Smooth muscle cell (in vitro differentiated cells): ENCODE results near the gene ALOX12. TPM values are rescaled to one million over a fixed set of nuclear protein-coding genes. Genes with fewer than 3 reads are reported as not detected.

Experiments used
- DNase-seq: peaks from one replicate; lab custom pipeline; 2025; ENCODE audit not compliant: unreplicated experiment; lab: John Stamatoyannopoulos, UW
- H2AFZ ChIP-seq: fragments of 200-600 bp; sonication (generic); 2 replicates; pipeline ENCODE4 v1.6.0; 2016; ENCODE audit warnings: antibody characterized with exemption, low read depth, mild to moderate bottlenecking
- H3F3A ChIP-seq: fragments of 200-600 bp; sonication (generic); 2 replicates; pipeline ENCODE4 v1.6.0; 2017; ENCODE audit warnings: antibody characterized with exemption, low read depth
- H3K27ac ChIP-seq: fragments of 200-600 bp; sonication (generic); 2 replicates; pipeline ENCODE4 v1.5.1; 2016; ENCODE audit warnings: low read depth, mild to moderate bottlenecking
- H3K27me3 ChIP-seq: fragments of 200-600 bp; sonication (generic); 2 replicates; pipeline ENCODE4 v1.6.1; 2016; ENCODE audit warnings: low read depth, mild to moderate bottlenecking
- H3K36me3 ChIP-seq: fragments of 200-600 bp; sonication (generic); 2 replicates; pipeline ENCODE4 v1.5.1; 2016; ENCODE audit warnings: low read depth
- H3K4me1 ChIP-seq: fragments of 200-600 bp; sonication (generic); 2 replicates; pipeline ENCODE4 v1.5.1; 2016; ENCODE audit warnings: low read depth
- H3K4me2 ChIP-seq: fragments of 200-600 bp; sonication (generic); 2 replicates; pipeline ENCODE4 v1.6.0; 2016; ENCODE audit warnings: mild to moderate bottlenecking
- H3K4me3 ChIP-seq: fragments of 200-600 bp; sonication (generic); 2 replicates; pipeline ENCODE4 v1.5.1; 2016; ENCODE audit warnings: mild to moderate bottlenecking
- H3K79me2 ChIP-seq: fragments of 200-600 bp; sonication (generic); 2 replicates; pipeline ENCODE4 v1.6.0; 2016; ENCODE audit warnings: low read depth, mild to moderate bottlenecking
- H3K9ac ChIP-seq: fragments of 200-600 bp; sonication (generic); 2 replicates; pipeline ENCODE4 v1.6.0; 2016; ENCODE audit warnings: low read depth
- H3K9me3 ChIP-seq: fragments of 200-600 bp; sonication (generic); replicated peaks from 2 replicates; pipeline ENCODE4 v1.5.1; 2016; ENCODE audit warnings: low read depth
- H4K20me1 ChIP-seq: fragments of 200-600 bp; sonication (generic); 2 replicates; pipeline ENCODE4 v1.6.0; 2016; ENCODE audit warnings: low read depth
- WGBS: methylation state at CpG from one replicate; pipeline ENCODE4 v1.1.7; 2016; ENCODE audit warnings: low lambda C conversion rate; 5-methylcytosine and 5-hydroxymethylcytosine counted together
- polyA plus RNA-seq: library from polyadenylated mRNA; unstranded; fragments of >200 nt; fragmentation: Nextera tagmentation; extraction: Ambion mirVana; gene quantifications from 2 replicates; pipeline ENCODE4 v1.2.1, GENCODE V29; 2016
- total RNA-seq: library from RNA; depleted of rRNA; stranded (reverse); fragments of >200 nt; gene quantifications from 2 replicates; pipeline ENCODE4 v1.2.3, GENCODE V29; 2014
- TF ChIP-seq, protein P1 (sequence below): fragments of 200-600 bp; sonication (generic); IDR thresholded peaks from 2 replicates; pipeline ENCODE4 v1.5.1; 2017; ENCODE audit warnings: borderline replicate concordance, mild to moderate bottlenecking, antibody characterized with exemption; ENCODE audit not compliant: insufficient read depth, poor library complexity, severe bottlenecking

The ALOX12 gene
- total and polyA plus RNA-seq, 2 experiments from 2014 or later = 0.35 TPM; not detected in 1

DNA sequence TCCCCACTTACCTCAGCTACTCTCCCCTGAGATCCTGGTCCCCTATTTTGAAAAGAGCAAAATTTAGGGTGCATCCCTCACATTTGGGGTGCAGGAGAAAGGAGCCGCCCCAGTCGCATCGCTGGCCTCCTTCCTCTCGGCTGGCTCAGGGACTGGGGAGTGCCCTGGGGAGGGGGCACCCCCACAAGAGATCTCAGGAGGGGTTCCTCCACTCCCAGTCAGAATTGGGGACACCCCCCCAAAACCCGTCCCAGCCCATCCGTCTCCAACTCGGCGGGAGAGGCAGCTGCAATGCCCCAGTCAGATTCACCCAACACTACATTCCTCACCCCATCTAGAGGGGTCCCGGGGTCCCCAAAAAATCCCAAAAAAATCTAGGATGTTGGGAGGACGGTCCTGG lies 23.5 kb downstream of the ALOX12 start:
- WGBS = 71% methylated on average over 10 of the region's 10 CpGs
- peak overlapping the region; percentile 85 for H3K9ac ChIP-seq
- peak overlapping the region; percentile 95 for H3K4me2 ChIP-seq
- H2AFZ ChIP-seq = peak overlapping the region; percentile 98
- peaks cover 16% of the 10 kb centered on the region for H3F3A ChIP-seq
- H4K20me1 ChIP-seq = no peaks in the 10 kb centered on the region
- H3K27ac ChIP-seq = no peak overlapping the region
- H3K4me1 ChIP-seq = peaks cover 14% of the 10 kb centered on the region
- TF ChIP-seq, protein P1, sequence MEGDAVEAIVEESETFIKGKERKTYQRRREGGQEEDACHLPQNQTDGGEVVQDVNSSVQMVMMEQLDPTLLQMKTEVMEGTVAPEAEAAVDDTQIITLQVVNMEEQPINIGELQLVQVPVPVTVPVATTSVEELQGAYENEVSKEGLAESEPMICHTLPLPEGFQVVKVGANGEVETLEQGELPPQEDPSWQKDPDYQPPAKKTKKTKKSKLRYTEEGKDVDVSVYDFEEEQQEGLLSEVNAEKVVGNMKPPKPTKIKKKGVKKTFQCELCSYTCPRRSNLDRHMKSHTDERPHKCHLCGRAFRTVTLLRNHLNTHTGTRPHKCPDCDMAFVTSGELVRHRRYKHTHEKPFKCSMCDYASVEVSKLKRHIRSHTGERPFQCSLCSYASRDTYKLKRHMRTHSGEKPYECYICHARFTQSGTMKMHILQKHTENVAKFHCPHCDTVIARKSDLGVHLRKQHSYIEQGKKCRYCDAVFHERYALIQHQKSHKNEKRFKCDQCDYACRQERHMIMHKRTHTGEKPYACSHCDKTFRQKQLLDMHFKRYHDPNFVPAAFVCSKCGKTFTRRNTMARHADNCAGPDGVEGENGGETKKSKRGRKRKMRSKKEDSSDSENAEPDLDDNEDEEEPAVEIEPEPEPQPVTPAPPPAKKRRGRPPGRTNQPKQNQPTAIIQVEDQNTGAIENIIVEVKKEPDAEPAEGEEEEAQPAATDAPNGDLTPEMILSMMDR = no peak
- no peaks in the 10 kb centered on the region for H3K79me2 ChIP-seq
- no peaks in the 10 kb centered on the region for H3K9me3 ChIP-seq
- H3K4me3 ChIP-seq = peak overlapping the region; percentile 51
- H3K27me3 ChIP-seq = peaks cover 15% of the 10 kb centered on the region
- no peaks in the 10 kb centered on the region for H3K36me3 ChIP-seq
- DNase-seq = no peak

DNA sequence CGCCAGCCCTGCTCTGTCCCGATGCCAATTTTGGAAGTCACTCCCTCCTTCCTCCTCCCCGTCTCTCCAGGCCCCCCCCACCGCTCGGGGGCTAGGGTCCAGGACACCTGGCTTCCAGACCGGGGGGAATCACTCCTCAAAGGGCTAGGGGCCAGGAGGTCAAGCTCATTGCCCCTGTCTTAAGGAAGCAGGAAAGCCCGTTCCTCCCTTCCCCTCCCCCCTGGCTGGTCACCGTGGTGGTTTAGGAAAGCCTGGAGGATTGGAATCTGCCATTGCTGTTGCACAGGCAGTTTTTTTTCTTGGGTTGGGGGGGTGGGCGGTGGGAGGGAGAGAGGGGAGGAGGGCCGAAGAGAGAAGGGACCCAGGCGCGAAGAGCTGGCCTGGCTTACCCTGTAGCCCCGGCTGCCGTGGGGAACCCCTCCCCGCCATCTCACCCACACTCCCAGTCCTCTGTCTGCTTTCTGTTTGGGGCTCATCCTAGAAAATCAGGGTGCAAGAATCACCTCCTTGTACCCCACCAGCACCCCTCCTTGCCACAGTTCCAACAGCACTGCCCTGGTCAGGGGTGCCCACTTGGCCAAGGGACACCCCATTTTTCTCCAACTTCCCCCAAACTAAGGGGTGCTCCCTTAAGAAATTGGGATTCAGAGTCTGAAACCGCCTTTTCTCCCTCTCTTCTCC lies 24.1 kb downstream of the ALOX12 start:
- Histone ChIP-seq H3K27me3 (peaks cover 15% of the 10 kb centered on the region), H3K4me1 (peaks cover 14% of the 10 kb centered on the region), H2AFZ (peak overlapping the region; percentile 98), H3K79me2 (no peaks in the 10 kb centered on the region), H3K4me2 (peak overlapping the region; percentile 95), H3K9ac (peak overlapping the region; percentile 85), H3F3A (peaks cover 15% of the 10 kb centered on the region), H4K20me1 (no peaks in the 10 kb centered on the region), H3K9me3 (no peaks in the 10 kb centered on the region), H3K36me3 (no peaks in the 10 kb centered on the region), H3K27ac (peak overlapping the region; percentile 38), H3K4me3 (peak overlapping the region; percentile 51)
- no peak for DNase-seq
- TF ChIP-seq, protein P1 = no peak
- 26% methylated on average over 9 of the region's 16 CpGs for WGBS

DNA sequence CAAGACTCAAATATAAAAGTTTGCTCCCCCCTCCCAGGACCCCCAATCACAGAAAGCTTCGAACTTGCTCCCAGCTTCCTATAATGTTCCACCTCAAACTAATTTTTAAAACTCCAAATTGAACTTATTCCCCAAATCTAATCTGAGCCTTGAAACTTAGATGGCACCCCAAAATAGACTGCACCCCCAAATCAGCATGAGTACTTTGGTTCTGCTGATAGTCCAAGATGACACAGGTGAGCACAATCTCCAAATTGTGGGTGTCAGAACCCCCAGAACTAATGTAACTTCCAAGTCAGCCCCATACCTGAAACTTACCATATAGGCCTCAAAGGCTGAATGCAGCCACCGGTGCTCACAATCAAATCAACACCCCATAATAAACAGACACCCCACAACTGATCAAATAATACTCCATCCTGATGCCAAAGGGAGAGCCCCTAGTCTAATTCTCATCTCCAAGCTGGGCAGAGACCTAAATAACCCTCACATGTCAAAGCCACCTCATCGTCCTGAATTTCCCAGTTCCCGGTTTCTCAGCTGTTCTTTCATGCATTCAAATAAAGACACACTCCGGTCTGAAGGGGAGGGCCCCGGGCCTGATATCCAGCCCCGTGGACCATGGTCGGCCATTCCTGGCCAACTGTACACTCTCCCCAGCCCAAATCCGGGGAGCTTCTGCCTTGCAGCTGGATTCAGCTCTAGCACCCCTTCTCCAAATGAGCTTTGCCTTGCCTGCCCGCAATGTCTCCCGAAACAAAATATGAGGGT lies 25.2 kb downstream of the ALOX12 start:
- H3K9me3 ChIP-seq = no peaks in the 10 kb centered on the region
- H4K20me1 ChIP-seq = no peaks in the 10 kb centered on the region
- H3K27ac ChIP-seq = no peak overlapping the region
- 85% methylated on average over 11 of the region's 11 CpGs for WGBS
- H3K4me1 ChIP-seq = peaks cover 7% of the 10 kb centered on the region
- H3K4me2 ChIP-seq = peak overlapping the region; percentile 86
- H3K79me2 ChIP-seq = no peaks in the 10 kb centered on the region
- DNase-seq = no peak
- no peak overlapping the region for H3K9ac ChIP-seq
- peaks cover 4% of the 10 kb centered on the region for H3F3A ChIP-seq
- no peaks in the 10 kb centered on the region for H3K36me3 ChIP-seq
- H2AFZ ChIP-seq = peak overlapping the region; percentile 80
- TF ChIP-seq, protein P1 = no peak
- H3K4me3 ChIP-seq = no peak overlapping the region
- H3K27me3 ChIP-seq = peaks cover 15% of the 10 kb centered on the region
